CD4-positive, alpha-beta memory T cell (primary cell): ENCODE data around the gene SMPDL3A. TPM values are rescaled to one million over a fixed set of nuclear protein-coding genes. Genes with fewer than 3 reads are reported as not detected.

ENCODE experiments used
- CTCF ChIA-PET: fragments of 350-600 bp; sonication (Branson Sonifier 250); formaldehyde crosslinking; loops from one replicate; lab custom pipeline; 2021; ENCODE audit warnings: inconsistent platforms; ENCODE audit not compliant: partially characterized antibody; lab: Charles Lee
- POLR2A ChIA-PET: fragments of 350-600 bp; sonication (Branson Sonifier 250); formaldehyde crosslinking; loops from one replicate; lab custom pipeline; 2021; ENCODE audit not compliant: partially characterized antibody; lab: Charles Lee
- DNase-seq, 5 donors: peaks; one replicate each; pipeline versions ENCODE4 v3.0.0 to v3.0.0-alpha.2; 2020 to 2022; ENCODE audit warnings: mixed read lengths in 1 of 5
- H3K27ac ChIP-seq: one replicate; pipeline ENCODE4 v1.7.0; 2013; ENCODE audit warnings: low read depth, low read length
- H3K27me3 ChIP-seq: 2 replicates; pipeline ENCODE4 v1.7.0; 2013; ENCODE audit warnings: mild to moderate bottlenecking, low read length, moderate library complexity; ENCODE audit not compliant: insufficient read depth
- H3K36me3 ChIP-seq: 2 replicates; pipeline ENCODE4 v1.7.0; 2013; ENCODE audit warnings: mild to moderate bottlenecking, low read length, moderate library complexity; ENCODE audit not compliant: insufficient read depth
- H3K4me1 ChIP-seq: 2 replicates; pipeline ENCODE4 v1.7.0; 2013; ENCODE audit warnings: mild to moderate bottlenecking, low read length, moderate library complexity; ENCODE audit not compliant: insufficient read depth
- H3K4me3 ChIP-seq, 2 donors: one replicate each; pipeline ENCODE4 v1.7.0; 2013; ENCODE audit warnings: low read length in 2 of 2, mild to moderate bottlenecking in 1 of 2
- H3K9me3 ChIP-seq, 2 donors: one replicate each; pipeline ENCODE4 v1.7.0; 2013; ENCODE audit warnings: low read length in 2 of 2, control low read depth in 1 of 2; ENCODE audit not compliant: control insufficient read depth in 1 of 2
- H3K27ac Mint-ChIP-seq, 7 donors: one replicate each; pipeline ENCODE4 v1.8.0; 2020 to 2021; ENCODE audit warnings: mixed read lengths in 7 of 7, mild to moderate bottlenecking in 6 of 7, inconsistent platforms in 3 of 7, moderate library complexity in 3 of 7
- H3K27me3 Mint-ChIP-seq, 2 donors: one replicate each; pipeline ENCODE4 v1.8.0; 2020 to 2021; ENCODE audit warnings: mixed read lengths in 2 of 2
- H3K36me3 Mint-ChIP-seq, 2 donors: one replicate each; pipeline ENCODE4 v1.8.0; 2020 to 2021; ENCODE audit warnings: mixed read lengths in 2 of 2, inconsistent platforms in 1 of 2, mild to moderate bottlenecking in 1 of 2
- H3K4me1 Mint-ChIP-seq, 4 donors: one replicate each; pipeline ENCODE4 v1.8.0; 2020 to 2021; ENCODE audit warnings: mixed read lengths in 4 of 4, mild to moderate bottlenecking in 1 of 4
- H3K4me3 Mint-ChIP-seq, 8 donors: one replicate each; pipeline ENCODE4 v1.8.0; 2020 to 2021; ENCODE audit warnings: mixed read lengths in 8 of 8, mild to moderate bottlenecking in 7 of 8, moderate library complexity in 6 of 8, inconsistent platforms in 3 of 8
- H3K9me3 Mint-ChIP-seq, 8 donors: one replicate each; pipeline ENCODE4 v1.8.0; 2020 to 2021; ENCODE audit warnings: mixed read lengths in 8 of 8, mild to moderate bottlenecking in 5 of 8, inconsistent platforms in 3 of 8, moderate library complexity in 1 of 8
- intact Hi-C: fragments of 100-400 bp; cut with micrococcal nuclease; formaldehyde crosslinking; loops from one replicate; pipeline ENCODE4 v1.15.1; 2023
- polyA plus RNA-seq, 2 donors: library from polyadenylated mRNA; unstranded; fragments of 300-500 nt; fragmentation: Illumina TruSeq; gene quantifications; one replicate each; pipeline ENCODE4 v1.2.3, GENCODE V29; 2021
- total RNA-seq, 2 experiments: library from RNA; stranded (reverse); gene quantifications; one replicate each; pipeline ENCODE4 v1.2.3, GENCODE V29; 2021

Gene SMPDL3A
- total and polyA plus RNA-seq, 4 experiments from 2014 or later, result not detected

GRCh38 chr6:122838060-122838780 is 49.2 kb downstream of the SMPDL3A start:
- Histone ChIP-seq H3K9me3 (no peaks in the 10 kb centered on the region), H3K27me3 (no peaks in the 10 kb centered on the region), H3K27ac (no peak overlapping the region), H3K4me1 (no peaks in the 10 kb centered on the region), H3K4me3 (no peak overlapping the region), H3K36me3 (no peaks in the 10 kb centered on the region)
- no peak for DNase-seq
- ChIA-PET POLR2A (no interaction called here), CTCF (interaction anchor here (1.0 to 2.2 kb wide), 7 partner anchors 9 to 363 kb away, joined by 3 to 17 read pairs (median 5); no protein-coding TSS in a partner anchor)
- intact Hi-C loops, result no loop called here
- no peaks in the 10 kb centered on the region for H3K9me3 Mint-ChIP-seq
- H3K4me3 Mint-ChIP-seq, result no peak overlapping the region
- no peaks in the 10 kb centered on the region for H3K36me3 Mint-ChIP-seq
- H3K4me1 Mint-ChIP-seq, result no peaks in the 10 kb centered on the region
- peaks cover 5% of the 10 kb centered on the region in 2 donors for H3K27me3 Mint-ChIP-seq
- H3K27ac Mint-ChIP-seq, result no peak overlapping the region

DNA sequence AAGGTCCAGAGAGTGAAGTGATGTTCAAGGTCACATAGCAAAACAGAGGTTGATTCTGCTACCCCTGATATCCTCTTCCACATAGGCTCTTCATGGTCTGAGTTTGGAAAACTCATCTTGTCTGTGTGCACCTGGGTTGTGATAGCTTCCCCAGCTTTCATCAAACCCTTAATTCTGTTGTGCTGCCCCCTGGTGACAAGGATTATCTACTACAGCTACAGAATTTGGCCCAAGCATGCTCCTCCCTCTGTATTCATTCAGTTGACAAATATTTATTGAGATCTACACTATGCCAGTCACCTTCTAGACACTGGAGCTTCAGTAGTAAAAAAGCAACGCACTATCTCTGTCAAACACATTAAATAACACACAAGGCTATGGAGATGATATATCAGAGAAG is 50.4 kb downstream of the SMPDL3A start:
- H3K27ac ChIP-seq, result no peak overlapping the region
- Mint-ChIP-seq H3K27me3 (peaks cover 5% of the 10 kb centered on the region in 2 donors), H3K36me3 (no peaks in the 10 kb centered on the region), H3K27ac (no peak overlapping the region), H3K9me3 (no peaks in the 10 kb centered on the region), H3K4me3 (no peak overlapping the region), H3K4me1 (no peaks in the 10 kb centered on the region)
- no peaks in the 10 kb centered on the region for H3K36me3 ChIP-seq
- no peaks in the 10 kb centered on the region for H3K27me3 ChIP-seq
- POLR2A ChIA-PET, result no interaction called here
- no peak overlapping the region for H3K4me3 ChIP-seq
- H3K9me3 ChIP-seq, result no peaks in the 10 kb centered on the region
- CTCF ChIA-PET, result interaction anchor here (1.0 to 2.2 kb wide), 7 partner anchors 10 to 365 kb away, joined by 3 to 17 read pairs (median 5); no protein-coding TSS in a partner anchor
- DNase-seq, result peak; percentile 9 to 39 (median 29)
- intact Hi-C loops, result loop anchor here (1.0 kb wide), 2 partner anchors 109 to 347 kb away; no protein-coding TSS in a partner anchor
- no peaks in the 10 kb centered on the region for H3K4me1 ChIP-seq

GRCh38 chr6:122839906-122840305 is 50.8 kb downstream of the SMPDL3A start:
- Mint-ChIP-seq H3K27ac (no peak overlapping the region), H3K27me3 (peaks cover 5% of the 10 kb centered on the region in 2 donors), H3K4me3 (no peak overlapping the region), H3K36me3 (no peaks in the 10 kb centered on the region), H3K9me3 (no peaks in the 10 kb centered on the region), H3K4me1 (no peaks in the 10 kb centered on the region)
- DNase-seq, result no peak
- Histone ChIP-seq H3K4me3 (no peak overlapping the region), H3K4me1 (no peaks in the 10 kb centered on the region), H3K27me3 (no peaks in the 10 kb centered on the region), H3K36me3 (no peaks in the 10 kb centered on the region), H3K27ac (no peak overlapping the region), H3K9me3 (no peaks in the 10 kb centered on the region)
- ChIA-PET POLR2A (no interaction called here), CTCF (interaction anchor here (1.0 to 2.2 kb wide), 5 partner anchors 10 to 365 kb away, joined by 3 to 17 read pairs (median 5); no protein-coding TSS in a partner anchor)
- intact Hi-C loops, result loop anchor here (1.0 kb wide), 2 partner anchors 110 to 348 kb away; no protein-coding TSS in a partner anchor

- ChIA-PET CTCF (interaction anchor here (1.4 kb wide), 1 partner anchor 10 kb away, joined by 3 read pairs; no protein-coding TSS in a partner anchor), POLR2A (no interaction called here)
- H3K4me1 Mint-ChIP-seq, result no peaks in the 10 kb centered on the region
- H3K4me1 ChIP-seq, result no peaks in the 10 kb centered on the region
- H3K9me3 Mint-ChIP-seq, result peaks cover 0 to 2% (median 0%) of the 10 kb centered on the region in 8 donors
- no peaks in the 10 kb centered on the region for H3K27me3 ChIP-seq
- H3K4me3 ChIP-seq, result no peak overlapping the region
- no peaks in the 10 kb centered on the region for H3K36me3 Mint-ChIP-seq
- H3K27ac ChIP-seq, result no peak overlapping the region
- intact Hi-C loops, result no loop called here
- peaks cover 0 to 1% of the 10 kb centered on the region in 2 donors for H3K27me3 Mint-ChIP-seq
- H3K36me3 ChIP-seq, result no peaks in the 10 kb centered on the region
- no peak for DNase-seq
- no peaks in the 10 kb centered on the region for H3K9me3 ChIP-seq
- H3K4me3 Mint-ChIP-seq, result no peak overlapping the region
- no peak overlapping the region for H3K27ac Mint-ChIP-seq
Measured at GRCh38 chr6:122845464-122845863, 56.4 kb downstream of the SMPDL3A start.

DNA sequence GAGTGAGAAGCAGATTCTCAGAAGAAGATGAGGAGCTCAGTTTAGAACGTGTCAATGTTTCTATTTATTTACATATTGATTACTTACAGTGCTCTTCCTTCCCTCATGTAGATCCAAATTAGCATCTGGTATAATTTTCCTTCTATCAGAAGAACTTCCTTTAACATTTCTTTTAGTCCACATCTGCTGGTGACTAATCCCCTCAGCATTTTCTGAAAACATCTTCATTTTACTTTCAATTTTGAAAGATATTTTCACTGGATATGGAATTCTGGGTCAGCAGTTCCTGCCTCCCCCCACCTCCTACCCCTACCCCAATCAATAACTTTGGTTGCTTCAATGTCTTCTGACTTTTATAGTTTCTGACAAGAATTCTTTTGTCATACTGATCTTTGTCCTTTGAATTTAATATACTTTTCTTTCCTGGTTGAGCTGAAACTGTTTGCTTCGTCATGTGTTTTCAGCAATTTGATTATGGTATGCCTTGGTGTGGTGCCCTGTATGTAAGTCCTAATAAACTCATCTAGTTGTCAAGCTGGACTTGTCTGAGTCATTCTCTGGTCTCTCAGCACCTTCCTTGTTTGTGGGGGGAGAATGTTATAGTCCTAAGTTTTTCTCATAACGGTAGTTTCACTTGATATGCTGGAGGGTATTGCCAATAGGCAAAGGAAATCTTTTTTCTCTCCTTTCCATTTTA is 57.0 kb downstream of the SMPDL3A start:
- Mint-ChIP-seq H3K36me3 (no peaks in the 10 kb centered on the region), H3K27ac (no peak overlapping the region), H3K4me1 (no peaks in the 10 kb centered on the region), H3K4me3 (no peak overlapping the region), H3K9me3 (peaks cover 0 to 7% (median 2%) of the 10 kb centered on the region in 8 donors), H3K27me3 (no peaks in the 10 kb centered on the region)
- Histone ChIP-seq H3K9me3 (no peaks in the 10 kb centered on the region), H3K36me3 (no peaks in the 10 kb centered on the region), H3K4me1 (no peaks in the 10 kb centered on the region), H3K4me3 (no peak overlapping the region), H3K27me3 (no peaks in the 10 kb centered on the region), H3K27ac (no peak overlapping the region)
- CTCF ChIA-PET, result interaction anchor here (1.4 kb wide), 1 partner anchor 11 kb away, joined by 3 read pairs; no protein-coding TSS in a partner anchor
- intact Hi-C loops, result no loop called here
- POLR2A ChIA-PET, result no interaction called here
- DNase-seq, result no peak

GRCh38 chr6:122853259-122853995 is 64.4 kb downstream of the SMPDL3A start:
- Histone ChIP-seq H3K36me3 (no peaks in the 10 kb centered on the region), H3K27me3 (no peaks in the 10 kb centered on the region), H3K27ac (no peak overlapping the region), H3K9me3 (no peaks in the 10 kb centered on the region), H3K4me1 (no peaks in the 10 kb centered on the region), H3K4me3 (no peak overlapping the region)
- Mint-ChIP-seq H3K27me3 (peaks cover 0 to 2% of the 10 kb centered on the region in 2 donors), H3K27ac (no peak overlapping the region), H3K4me3 (no peak overlapping the region), H3K9me3 (peaks cover 0 to 7% (median 3%) of the 10 kb centered on the region in 8 donors), H3K36me3 (no peaks in the 10 kb centered on the region), H3K4me1 (no peaks in the 10 kb centered on the region)
- intact Hi-C loops, result no loop called here
- ChIA-PET POLR2A (no interaction called here), CTCF (no interaction called here)
- DNase-seq, result no peak
